HK-2 (cell line): ENCODE data around the gene RAVER2.
"Not testable (repeated sequence)": the region's sequence is repeated elsewhere in the genome, so short reads cannot be mapped to it uniquely, and the experiment has no call there.

Source experiments
- DNase-seq: peaks from one replicate; pipeline ENCODE4 v3.0.0-alpha.2; 2018; ENCODE audit not compliant: unreplicated experiment

Gene RAVER2

GRCh38 chr1:64748222-64748621, 3.3 kb downstream of the RAVER2 start:
- DNase-seq, result no peak

GRCh38 chr1:64748706-64749105, 3.8 kb downstream of the RAVER2 start:
- no peak for DNase-seq

GRCh38 chr1:64750092-64750491, 5.2 kb downstream of the RAVER2 start:
- DNase-seq, result no peak

GRCh38 chr1:64750875-64751274, 6.0 kb downstream of the RAVER2 start:
- DNase-seq, result no peak

- no peak for DNase-seq
These were observed 9.3 kb downstream of the RAVER2 start for GRCh38 chr1:64754173-64754572.

GRCh38 chr1:64755361-64755760, 10.5 kb downstream of the RAVER2 start:
- no peak for DNase-seq

GRCh38 chr1:64756770-64757169, 11.9 kb downstream of the RAVER2 start:
- DNase-seq, result no peak

GRCh38 chr1:64757213-64757612, 12.3 kb downstream of the RAVER2 start:
- no peak for DNase-seq

- no peak for DNase-seq
These were observed 13.4 kb downstream of the RAVER2 start for GRCh38 chr1:64758233-64758632.

GRCh38 chr1:64759968-64760367, 15.1 kb downstream of the RAVER2 start:
- DNase-seq, result no peak

- DNase-seq, result no peak
These were observed 20.1 kb downstream of the RAVER2 start for GRCh38 chr1:64765012-64765411.

- DNase-seq, result no peak
These were observed 21.0 kb downstream of the RAVER2 start for GRCh38 chr1:64765826-64766225.

GRCh38 chr1:64766429-64766828, 21.6 kb downstream of the RAVER2 start:
- no peak for DNase-seq

- no peak for DNase-seq
These were observed 24.6 kb downstream of the RAVER2 start for GRCh38 chr1:64769482-64769881.

- DNase-seq, result no peak
These were observed 25.1 kb downstream of the RAVER2 start for GRCh38 chr1:64769971-64770370.

- not testable (repeated sequence) for DNase-seq
These were observed 28.4 kb downstream of the RAVER2 start for GRCh38 chr1:64773306-64773705.

GRCh38 chr1:64775113-64775512, 30.2 kb downstream of the RAVER2 start:
- DNase-seq, result no peak

GRCh38 chr1:64782044-64782443, 37.2 kb downstream of the RAVER2 start:
- not testable (repeated sequence) for DNase-seq

- DNase-seq, result not testable (repeated sequence)
These were observed 38.0 kb downstream of the RAVER2 start for GRCh38 chr1:64782848-64783247.

- DNase-seq, result no peak
These were observed 46.1 kb downstream of the RAVER2 start for GRCh38 chr1:64790832-64791487.

GRCh38 chr1:64798872-64799271, 54.0 kb downstream of the RAVER2 start:
- no peak for DNase-seq

GRCh38 chr1:64801851-64802523, 57.1 kb downstream of the RAVER2 start:
- DNase-seq, result no peak

GRCh38 chr1:64809309-64809708, 64.4 kb downstream of the RAVER2 start:
- DNase-seq, result no peak

GRCh38 chr1:64810001-64810400, 65.1 kb downstream of the RAVER2 start:
- DNase-seq, result no peak
